K562 (cell line): ENCODE results near the gene FYB1. TPM values are rescaled to one million over a fixed set of nuclear protein-coding genes. Genes with fewer than 3 reads are reported as not detected.

Source experiments
- ARHGAP35 ChIP-seq: fragments of 450-650 bp; IDR thresholded peaks from 2 replicates; pipeline ENCODE4 v1.6.1; 2018; ENCODE audit not compliant: partially characterized antibody
- BCOR ChIP-seq: fragments of 450-650 bp; IDR thresholded peaks from 2 replicates; pipeline ENCODE4 v1.6.1; 2016
- EP400 ChIP-seq: fragments of 450-650 bp; IDR thresholded peaks from 2 replicates; pipeline ENCODE4 v1.6.1; 2017; ENCODE audit warnings: antibody characterized with exemption, mild to moderate bottlenecking, moderate library complexity
- MEIS2 ChIP-seq: fragments of 450-650 bp; IDR thresholded peaks from 2 replicates; pipeline ENCODE4 v1.6.1; 2014; ENCODE audit warnings: mild to moderate bottlenecking; ENCODE audit not compliant: partially characterized antibody
- MTA3 ChIP-seq: fragments of 450-650 bp; formaldehyde crosslinking; IDR thresholded peaks from 2 replicates; pipeline ENCODE4 v1.6.1; 2017; ENCODE audit warnings: mild to moderate bottlenecking, borderline replicate concordance
- MYC ChIP-seq, 2 experiments: fragments of 250-450 bp in 1 of 2; sonication (Bioruptor Pico) in 1 of 2; IDR thresholded peaks; 2 replicates each; pipeline versions ENCODE4 v1.5.1 to v1.6.1; 2012 to 2021; ENCODE audit warnings: low read depth in 2 of 2, borderline replicate concordance in 1 of 2, improper control_type of control experiment in 1 of 2, low read length in 1 of 2, mild to moderate bottlenecking in 1 of 2, moderate library complexity in 1 of 2
- POLR2AphosphoS5 ChIP-seq: IDR thresholded peaks from 2 replicates; pipeline ENCODE4 v1.6.1; 2011; ENCODE audit warnings: mild to moderate bottlenecking, low read depth, low read length, moderate library complexity; ENCODE audit not compliant: control insufficient read depth, insufficient read depth
- PRPF4 ChIP-seq: fragments of 200-400 bp; formaldehyde crosslinking; IDR thresholded peaks from one replicate; pipeline ENCODE4 v1.6.1; 2017; ENCODE audit warnings: low read length, low read depth, mild to moderate bottlenecking; ENCODE audit not compliant: insufficient read depth, poor library complexity, severe bottlenecking
- SMARCA4 ChIP-seq: fragments of 450-650 bp; IDR thresholded peaks from 2 replicates; pipeline ENCODE4 v1.6.1; 2016
- SRSF3 ChIP-seq: fragments of 200-400 bp; formaldehyde crosslinking; IDR thresholded peaks from 2 replicates; pipeline ENCODE4 v1.6.1; 2016; ENCODE audit warnings: mild to moderate bottlenecking, low read length, moderate library complexity; ENCODE audit not compliant: insufficient read depth
- ZBTB1 ChIP-seq: sonication (generic); formaldehyde crosslinking; IDR thresholded peaks from 2 replicates; pipeline ENCODE4 v1.8.1; 2023; ENCODE audit warnings: missing genetic modification reagents, low read depth, mild to moderate bottlenecking, borderline replicate concordance
- polyA plus RNA-seq, 8 experiments: library from polyadenylated mRNA; depleted of rRNA in 4 of 8; stranded (reverse) in 5 of 8; unstranded in 3 of 8; fragments of >200 nt; fragmentation: Nextera tagmentation in 2 of 8; fragmentation: Illumina TruSeq in 1 of 8; extraction: Ambion mirVana in 2 of 8; extraction: Trizol in 1 of 8; gene quantifications; 2 replicates each; pipeline versions ENCODE4 v1.2.1 to v1.2.3, GENCODE V29; 2011 to 2014; ENCODE audit warnings: inconsistent platforms in 1 of 8, missing spikeins in 1 of 8
- total RNA-seq, 7 experiments: library from RNA; depleted of rRNA in 6 of 7; stranded (reverse); fragments of >200 nt in 6 of 7; fragmentation: Illumina TruSeq in 2 of 7; extraction: Trizol in 2 of 7; gene quantifications; 2 replicates each; pipeline versions ENCODE4 v1.2.1 to v1.2.3, GENCODE V29; 2011 to 2021; ENCODE audit warnings: low replicate concordance in 1 of 7
- TF ChIP-seq, protein P1 (sequence below): fragments of 450-650 bp; formaldehyde crosslinking; IDR thresholded peaks from 2 replicates; pipeline ENCODE4 v1.4.0; 2022; ENCODE audit warnings: missing genetic modification characterization
- TF ChIP-seq, protein P2 (sequence below): fragments of 450-650 bp; formaldehyde crosslinking; IDR thresholded peaks from 2 replicates; pipeline ENCODE4 v1.4.0; 2022; ENCODE audit warnings: mild to moderate bottlenecking, moderate library complexity
- TF ChIP-seq, protein P3 (sequence below), 2 experiments: fragments of 450-650 bp in 1 of 2; sonication (generic) in 1 of 2; formaldehyde crosslinking in 1 of 2; IDR thresholded peaks; 2 replicates each; pipeline versions ENCODE4 v1.7.1 to v1.9.0; 2016 to 2022; ENCODE audit warnings: inconsistent platforms in 1 of 2, mild to moderate bottlenecking in 1 of 2, missing genetic modification reagents in 1 of 2

FYB1 gene
- total and polyA plus RNA-seq, 9 of the 15 experiments (the other 6 are each of a cell fraction or from before 2014, with no cell fraction given): 4.7 to 31.5 (median 9.7) TPM

DNA sequence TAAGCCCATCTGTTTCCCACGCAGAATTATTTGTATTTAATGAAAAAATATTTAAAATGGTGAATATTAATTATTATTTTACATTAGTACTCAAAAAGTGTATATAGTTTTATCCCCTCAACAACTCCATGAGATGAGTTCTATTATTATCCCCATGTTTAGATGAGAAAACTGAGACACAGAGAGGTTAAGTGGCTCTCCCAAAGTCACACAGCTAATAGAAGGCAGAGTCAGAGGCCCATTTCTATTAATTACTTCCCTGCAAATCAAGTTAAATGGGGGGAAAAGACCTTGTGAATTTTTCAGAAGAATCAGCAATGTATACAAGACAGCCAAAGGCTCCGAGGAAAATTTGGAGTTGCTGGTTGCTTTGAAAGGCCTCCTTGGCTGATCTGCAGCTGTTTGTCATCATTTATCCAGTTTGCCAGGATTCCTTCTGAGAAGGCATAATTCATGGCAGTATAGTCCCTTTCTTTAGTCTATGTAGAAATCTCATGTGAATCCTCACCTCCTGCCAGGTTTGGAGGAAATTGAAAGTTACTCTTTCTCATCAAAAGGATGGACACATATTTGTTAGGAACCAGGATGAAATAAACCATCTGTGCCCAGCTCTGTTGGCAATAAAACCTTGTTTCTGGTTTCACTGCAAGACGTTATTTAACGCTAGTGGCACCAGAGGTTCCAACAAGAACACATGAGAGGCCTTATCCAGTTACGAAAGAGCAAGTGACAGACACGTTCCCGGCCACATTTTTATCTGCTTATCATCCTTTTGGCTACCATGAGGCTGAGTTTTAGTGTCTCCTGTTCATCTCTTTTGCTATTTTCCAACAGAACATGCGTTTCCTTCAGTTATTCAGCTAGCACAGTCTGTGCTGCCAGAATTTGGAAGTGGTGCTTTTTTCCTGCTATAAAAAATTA, 621 bp downstream of the FYB1 start (continued):
- TF ChIP-seq ZBTB1: no peak
- TF ChIP-seq SRSF3: no peak
- TF ChIP-seq POLR2AphosphoS5: no peak
- 0 out of 2 replicates have a peak, but pooled peaks have one; percentile 25 for TF ChIP-seq SMARCA4
- TF ChIP-seq, protein P1, sequence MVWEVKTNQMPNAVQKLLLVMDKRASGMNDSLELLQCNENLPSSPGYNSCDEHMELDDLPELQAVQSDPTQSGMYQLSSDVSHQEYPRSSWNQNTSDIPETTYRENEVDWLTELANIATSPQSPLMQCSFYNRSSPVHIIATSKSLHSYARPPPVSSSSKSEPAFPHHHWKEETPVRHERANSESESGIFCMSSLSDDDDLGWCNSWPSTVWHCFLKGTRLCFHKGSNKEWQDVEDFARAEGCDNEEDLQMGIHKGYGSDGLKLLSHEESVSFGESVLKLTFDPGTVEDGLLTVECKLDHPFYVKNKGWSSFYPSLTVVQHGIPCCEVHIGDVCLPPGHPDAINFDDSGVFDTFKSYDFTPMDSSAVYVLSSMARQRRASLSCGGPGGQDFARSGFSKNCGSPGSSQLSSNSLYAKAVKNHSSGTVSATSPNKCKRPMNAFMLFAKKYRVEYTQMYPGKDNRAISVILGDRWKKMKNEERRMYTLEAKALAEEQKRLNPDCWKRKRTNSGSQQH (CRISPR knock-in tag): no peak
- TF ChIP-seq MTA3: 0 out of 2 replicates have a peak, but pooled peaks have one; percentile 11
- 0 out of 2 replicates have a peak, but pooled peaks have one; percentile 37 for TF ChIP-seq MYC (IDR thresholded peaks at IDR 0.05; ENCODE audit: low read depth, low read length)
- TF ChIP-seq MYC (CRISPR knock-in tag; IDR thresholded peaks at IDR 0.05; ENCODE audit: borderline replicate concordance, low read depth): no peak
- 0 out of 2 replicates have a peak, but pooled peaks have one; percentile 22 for TF ChIP-seq EP400
- TF ChIP-seq, protein P2, sequence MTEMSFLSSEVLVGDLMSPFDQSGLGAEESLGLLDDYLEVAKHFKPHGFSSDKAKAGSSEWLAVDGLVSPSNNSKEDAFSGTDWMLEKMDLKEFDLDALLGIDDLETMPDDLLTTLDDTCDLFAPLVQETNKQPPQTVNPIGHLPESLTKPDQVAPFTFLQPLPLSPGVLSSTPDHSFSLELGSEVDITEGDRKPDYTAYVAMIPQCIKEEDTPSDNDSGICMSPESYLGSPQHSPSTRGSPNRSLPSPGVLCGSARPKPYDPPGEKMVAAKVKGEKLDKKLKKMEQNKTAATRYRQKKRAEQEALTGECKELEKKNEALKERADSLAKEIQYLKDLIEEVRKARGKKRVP (CRISPR knock-in tag): no peak
- TF ChIP-seq PRPF4: no peak
- TF ChIP-seq MEIS2: peak; percentile 36
- TF ChIP-seq, protein P3, sequence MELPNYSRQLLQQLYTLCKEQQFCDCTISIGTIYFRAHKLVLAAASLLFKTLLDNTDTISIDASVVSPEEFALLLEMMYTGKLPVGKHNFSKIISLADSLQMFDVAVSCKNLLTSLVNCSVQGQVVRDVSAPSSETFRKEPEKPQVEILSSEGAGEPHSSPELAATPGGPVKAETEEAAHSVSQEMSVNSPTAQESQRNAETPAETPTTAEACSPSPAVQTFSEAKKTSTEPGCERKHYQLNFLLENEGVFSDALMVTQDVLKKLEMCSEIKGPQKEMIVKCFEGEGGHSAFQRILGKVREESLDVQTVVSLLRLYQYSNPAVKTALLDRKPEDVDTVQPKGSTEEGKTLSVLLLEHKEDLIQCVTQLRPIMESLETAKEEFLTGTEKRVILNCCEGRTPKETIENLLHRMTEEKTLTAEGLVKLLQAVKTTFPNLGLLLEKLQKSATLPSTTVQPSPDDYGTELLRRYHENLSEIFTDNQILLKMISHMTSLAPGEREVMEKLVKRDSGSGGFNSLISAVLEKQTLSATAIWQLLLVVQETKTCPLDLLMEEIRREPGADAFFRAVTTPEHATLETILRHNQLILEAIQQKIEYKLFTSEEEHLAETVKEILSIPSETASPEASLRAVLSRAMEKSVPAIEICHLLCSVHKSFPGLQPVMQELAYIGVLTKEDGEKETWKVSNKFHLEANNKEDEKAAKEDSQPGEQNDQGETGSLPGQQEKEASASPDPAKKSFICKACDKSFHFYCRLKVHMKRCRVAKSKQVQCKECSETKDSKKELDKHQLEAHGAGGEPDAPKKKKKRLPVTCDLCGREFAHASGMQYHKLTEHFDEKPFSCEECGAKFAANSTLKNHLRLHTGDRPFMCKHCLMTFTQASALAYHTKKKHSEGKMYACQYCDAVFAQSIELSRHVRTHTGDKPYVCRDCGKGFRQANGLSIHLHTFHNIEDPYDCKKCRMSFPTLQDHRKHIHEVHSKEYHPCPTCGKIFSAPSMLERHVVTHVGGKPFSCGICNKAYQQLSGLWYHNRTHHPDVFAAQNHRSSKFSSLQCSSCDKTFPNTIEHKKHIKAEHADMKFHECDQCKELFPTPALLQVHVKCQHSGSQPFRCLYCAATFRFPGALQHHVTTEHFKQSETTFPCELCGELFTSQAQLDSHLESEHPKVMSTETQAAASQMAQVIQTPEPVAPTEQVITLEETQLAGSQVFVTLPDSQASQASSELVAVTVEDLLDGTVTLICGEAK (IDR thresholded peaks at IDR 0.05): 0 out of 2 replicates have a peak, but pooled peaks have one; percentile 16
- TF ChIP-seq, protein P3 (CRISPR knock-in tag; IDR thresholded peaks at IDR 0.05): no peak
- TF ChIP-seq BCOR: peak; percentile 21; the same call in 1 of the 2 replicates
- no peak for TF ChIP-seq ARHGAP35
